Thyroid gland (tissue), 4 donors: ENCODE data around the gene CLEC2A. TPM values are rescaled to one million over a fixed set of nuclear protein-coding genes. Genes with fewer than 3 reads are reported as not detected.
"Not testable (repeated sequence)": the region's sequence is repeated elsewhere in the genome, so short reads cannot be mapped to it uniquely, and the experiment has no call there.

Experiments used
- DNase-seq, 2 donors: peaks; one replicate each; pipeline ENCODE4 v3.0.0-alpha.2; 2019
- H3K27ac ChIP-seq, 3 donors: fragments of 200-600 bp; sonication (generic); 1 replicate in 2 of 3; 2 replicates in 1 of 3; pipeline ENCODE4 v1.5.1; 2016 to 2019; ENCODE audit warnings: mild to moderate bottlenecking in 1 of 3, moderate library complexity in 1 of 3
- H3K27me3 ChIP-seq: fragments of 200-600 bp; sonication (generic); one replicate; pipeline ENCODE4 v1.5.1; 2019
- H3K36me3 ChIP-seq, 2 donors: fragments of 200-600 bp; sonication (generic); one replicate each; pipeline ENCODE4 v1.5.1; 2016 to 2019
- H3K4me1 ChIP-seq, 2 donors: fragments of 200-600 bp; sonication (generic); one replicate each; pipeline ENCODE4 v1.5.1; 2017 to 2019
- H3K4me3 ChIP-seq, 3 donors: fragments of 200-600 bp; sonication (generic); replicated peaks in 1 of 3; 1 replicate in 2 of 3; 2 replicates in 1 of 3; pipeline ENCODE4 v1.5.1; 2016; ENCODE audit warnings: mild to moderate bottlenecking in 1 of 3
- H3K9me3 ChIP-seq: fragments of 200-600 bp; sonication (generic); one replicate; pipeline ENCODE4 v1.5.1; 2017
- CTCF ChIP-seq, 6 experiments: fragments of 200-600 bp in 3 of 6; fragments of 450-650 bp in 3 of 6; sonication (generic) in 3 of 6; IDR thresholded peaks; one replicate each; pipeline ENCODE4 v1.5.1; 2016 to 2019; ENCODE audit warnings: antibody characterized with exemption in 6 of 6, mild to moderate bottlenecking in 2 of 6, inconsistent platforms in 1 of 6, moderate library complexity in 1 of 6
- POLR2A ChIP-seq, 2 donors: fragments of 450-650 bp; IDR thresholded peaks; one replicate each; pipeline ENCODE4 v1.6.1; 2017; ENCODE audit warnings: antibody characterized with exemption in 2 of 2, mild to moderate bottlenecking in 2 of 2, moderate library complexity in 1 of 2
- WGBS, 2 donors: methylation state at CpG; one replicate each; pipeline ENCODE4 v1.1.5; 2017; 5-methylcytosine and 5-hydroxymethylcytosine counted together
- intact Hi-C: fragments of 100-400 bp; cut with DNase I; formaldehyde crosslinking; loops from one replicate; pipeline ENCODE4 v1.15.1; 2023
- total RNA-seq, 4 donors: library from RNA; depleted of rRNA; stranded (reverse); fragments of >200 nt; gene quantifications; one replicate each; pipeline ENCODE4 v1.2.3, GENCODE V29; 2016

CLEC2A gene
- total RNA-seq, 4 donors from 2014 or later: not detected

- Histone ChIP-seq H3K36me3 (no peaks in the 10 kb centered on the region), H3K27ac (no peak overlapping the region), H3K27me3 (no peaks in the 10 kb centered on the region), H3K4me3 (no peak overlapping the region), H3K9me3 (no peaks in the 10 kb centered on the region), H3K4me1 (no peaks in the 10 kb centered on the region)
- WGBS, 2 donors: 88 to 89% methylated on average over 4 of the region's 4 CpGs
- no peak for DNase-seq
- intact Hi-C loops: no loop called here
- TF ChIP-seq POLR2A (IDR thresholded peaks at IDR 0.05): no peak
- no peak for TF ChIP-seq CTCF (IDR thresholded peaks at IDR 0.05)
Measured at GRCh38 chr12:9880532-9881078, 51.6 kb downstream of the CLEC2A start.

- 93 to 95% methylated on average over 5 to 8 of the region's 26 CpGs for WGBS, 2 donors
- H3K9me3 ChIP-seq, H3K27ac ChIP-seq, intact Hi-C loops, DNase-seq, H3K36me3 ChIP-seq, H3K4me1 ChIP-seq, H3K27me3 ChIP-seq, H3K4me3 ChIP-seq: not testable (repeated sequence)
Measured at GRCh38 chr12:9876120-9876519, 56.0 kb downstream of the CLEC2A start.

GRCh38 chr12:9872742-9873141 lies 59.4 kb downstream of the CLEC2A start:
- H3K4me3 ChIP-seq: no peak overlapping the region
- H3K9me3 ChIP-seq: no peaks in the 10 kb centered on the region
- intact Hi-C loops: no loop called here
- H3K27me3 ChIP-seq: no peaks in the 10 kb centered on the region
- H3K27ac ChIP-seq: no peak overlapping the region
- TF ChIP-seq CTCF (IDR thresholded peaks at IDR 0.05): no peak
- TF ChIP-seq POLR2A (IDR thresholded peaks at IDR 0.05): no peak
- DNase-seq: no peak
- H3K36me3 ChIP-seq: no peaks in the 10 kb centered on the region
- H3K4me1 ChIP-seq: no peaks in the 10 kb centered on the region
- WGBS, 2 donors: 75 to 77% methylated on average over 11 of the region's 11 CpGs

- no peak overlapping the region for H3K4me3 ChIP-seq
- 89 to 93% methylated on average over 3 of the region's 3 CpGs for WGBS, 2 donors
- H3K4me1 ChIP-seq: no peaks in the 10 kb centered on the region
- no peaks in the 10 kb centered on the region for H3K36me3 ChIP-seq
- no peaks in the 10 kb centered on the region for H3K27me3 ChIP-seq
- H3K27ac ChIP-seq: no peak overlapping the region
- intact Hi-C loops: no loop called here
- TF ChIP-seq POLR2A (IDR thresholded peaks at IDR 0.05) (no peak), CTCF (IDR thresholded peaks at IDR 0.05) (no peak)
- no peak for DNase-seq
- H3K9me3 ChIP-seq: no peaks in the 10 kb centered on the region
Measured at GRCh38 chr12:9872162-9872561, 60.0 kb downstream of the CLEC2A start.

GRCh38 chr12:9870286-9870866 lies 61.8 kb downstream of the CLEC2A start:
- H3K36me3 ChIP-seq: no peaks in the 10 kb centered on the region
- H3K4me3 ChIP-seq: peak overlapping the region in 1 of 3 donors; percentile 27
- intact Hi-C loops: no loop called here
- 75 to 82% methylated on average over 2 of the region's 2 CpGs for WGBS, 2 donors
- no peak for TF ChIP-seq POLR2A (IDR thresholded peaks at IDR 0.05)
- TF ChIP-seq CTCF (IDR thresholded peaks at IDR 0.05): no peak
- H3K4me1 ChIP-seq: no peaks in the 10 kb centered on the region
- no peaks in the 10 kb centered on the region for H3K9me3 ChIP-seq
- peak overlapping the region; percentile 70 to 94 (median 79) for H3K27ac ChIP-seq
- H3K27me3 ChIP-seq: no peaks in the 10 kb centered on the region
- DNase-seq: peak in 1 of 2 donors; percentile 15
